GM10248 (cell line): ENCODE data around the gene PFDN4.

Experiments used
- CTCF ChIA-PET: fragments of 300-600 bp; sonication (Branson Sonifier 250); formaldehyde crosslinking; extraction: SDS; loops from one replicate; lab custom pipeline; 2021; ENCODE audit warnings: antibody characterized with exemption; lab: Yijun Ruan, JAX
- POLR2A ChIA-PET: fragments of 350-650 bp; sonication (Branson Sonifier 250); formaldehyde crosslinking; extraction: SDS; loops from one replicate; lab custom pipeline; 2020; ENCODE audit warnings: antibody characterized with exemption; lab: Yijun Ruan, JAX
- DNase-seq: peaks from one replicate; pipeline ENCODE4 v3.0.0; 2012; ENCODE audit errors: extremely low spot score
- CTCF ChIP-seq: IDR thresholded peaks from 2 replicates; pipeline ENCODE4 v1.5.1; 2012; ENCODE audit warnings: mild to moderate bottlenecking, low read depth; ENCODE audit errors: extremely low read depth, missing control alignments, control extremely low read depth

Gene PFDN4

GRCh38 chr20:54267483-54268003 lies 59.7 kb downstream of the PFDN4 start:
- ChIA-PET CTCF (interaction anchor here (1.1 to 1.2 kb wide), 2 partner anchors 16 to 164 kb away, joined by 3 read pairs; no protein-coding TSS in a partner anchor), POLR2A (no interaction called here)
- TF ChIP-seq CTCF: no peak
- DNase-seq: no peak

- DNase-seq: no peak
- TF ChIP-seq CTCF: no peak
- CTCF ChIA-PET: interaction anchor here (0.7 kb wide), 1 partner anchor 10 kb away, joined by 3 read pairs; no protein-coding TSS in a partner anchor
- POLR2A ChIA-PET: no interaction called here
Observed at GRCh38 chr20:54268941-54269340, 61.1 kb downstream of the PFDN4 start.
